ENCODE measurements around the gene AKT2. TPM values are rescaled to one million over a fixed set of nuclear protein-coding genes. Genes with fewer than 3 reads are reported as not detected.

Gene AKT2
- total and polyA plus RNA-seq, 12 donors: 49.2 to 195 (median 113) TPM

- TF ChIP-seq POLR2A (IDR thresholded peaks at IDR 0.05): no peak
- TF ChIP-seq, protein P1, sequence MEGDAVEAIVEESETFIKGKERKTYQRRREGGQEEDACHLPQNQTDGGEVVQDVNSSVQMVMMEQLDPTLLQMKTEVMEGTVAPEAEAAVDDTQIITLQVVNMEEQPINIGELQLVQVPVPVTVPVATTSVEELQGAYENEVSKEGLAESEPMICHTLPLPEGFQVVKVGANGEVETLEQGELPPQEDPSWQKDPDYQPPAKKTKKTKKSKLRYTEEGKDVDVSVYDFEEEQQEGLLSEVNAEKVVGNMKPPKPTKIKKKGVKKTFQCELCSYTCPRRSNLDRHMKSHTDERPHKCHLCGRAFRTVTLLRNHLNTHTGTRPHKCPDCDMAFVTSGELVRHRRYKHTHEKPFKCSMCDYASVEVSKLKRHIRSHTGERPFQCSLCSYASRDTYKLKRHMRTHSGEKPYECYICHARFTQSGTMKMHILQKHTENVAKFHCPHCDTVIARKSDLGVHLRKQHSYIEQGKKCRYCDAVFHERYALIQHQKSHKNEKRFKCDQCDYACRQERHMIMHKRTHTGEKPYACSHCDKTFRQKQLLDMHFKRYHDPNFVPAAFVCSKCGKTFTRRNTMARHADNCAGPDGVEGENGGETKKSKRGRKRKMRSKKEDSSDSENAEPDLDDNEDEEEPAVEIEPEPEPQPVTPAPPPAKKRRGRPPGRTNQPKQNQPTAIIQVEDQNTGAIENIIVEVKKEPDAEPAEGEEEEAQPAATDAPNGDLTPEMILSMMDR (IDR thresholded peaks at IDR 0.05): peak in 1 of 6 experiments; percentile 9
- DNase-seq: peak in 3 of 7 donors; percentile 15 to 30 (median 25)
- no peaks in the 10 kb centered on the region for H3K9me3 ChIP-seq (replicated peaks in 1 of 3)
- peak overlapping the region in 1 of 4 donors; percentile 38 for H3K4me3 ChIP-seq
- intact Hi-C loops (cut with DNase I): no loop called here
- peaks cover 9 to 24% of the 10 kb centered on the region in 2 donors for H3K4me1 ChIP-seq (replicated peaks in 1 of 2)
- H3K27me3 ChIP-seq: peaks cover 4% of the 10 kb centered on the region
- H3K27ac ChIP-seq: no peak overlapping the region
- 26 to 32% (median 30%) methylated on average over 21 of the region's 21 CpGs for WGBS, 4 donors
- no peaks in the 10 kb centered on the region for H3K36me3 ChIP-seq (replicated peaks in 1 of 2)
These were observed 59.5 kb downstream of the AKT2 start for GRCh38 chr19:40225440-40226305.

- no peak for DNase-seq
- intact Hi-C loops (cut with DNase I): loop anchor here in 1 of 2 donors (5.0 kb wide), 1 partner anchor 87 kb away; no protein-coding TSS in a partner anchor
- Histone ChIP-seq H3K27me3 (peaks cover 4% of the 10 kb centered on the region), H3K4me3 (no peak overlapping the region), H3K4me1 (replicated peaks in 1 of 2) (peaks cover 9 to 21% of the 10 kb centered on the region in 2 donors), H3K9me3 (replicated peaks in 1 of 3) (no peaks in the 10 kb centered on the region), H3K27ac (no peak overlapping the region), H3K36me3 (replicated peaks in 1 of 2) (no peaks in the 10 kb centered on the region)
- TF ChIP-seq, protein P1 (IDR thresholded peaks at IDR 0.05): no peak
- no peak for TF ChIP-seq POLR2A (IDR thresholded peaks at IDR 0.05)
- WGBS, 4 donors: 78 to 85% (median 81%) methylated on average over 21 to 32 of the region's 32 CpGs
These were observed 60.6 kb downstream of the AKT2 start for GRCh38 chr19:40224342-40225150.

- no peaks in the 10 kb centered on the region for H3K9me3 ChIP-seq (replicated peaks in 1 of 3)
- peaks cover 9 to 14% of the 10 kb centered on the region in 2 donors for H3K4me1 ChIP-seq (replicated peaks in 1 of 2)
- H3K4me3 ChIP-seq: no peak overlapping the region
- H3K27ac ChIP-seq: no peak overlapping the region
- TF ChIP-seq POLR2A (IDR thresholded peaks at IDR 0.05): no peak
- TF ChIP-seq, protein P1 (IDR thresholded peaks at IDR 0.05): no peak
- intact Hi-C loops (cut with DNase I): loop anchor here in 1 of 2 donors (5.0 kb wide), 1 partner anchor 86 kb away; no protein-coding TSS in a partner anchor
- WGBS, 4 donors: 21 to 36% (median 26%) methylated on average over 22 to 48 of the region's 48 CpGs
- no peaks in the 10 kb centered on the region for H3K36me3 ChIP-seq (replicated peaks in 1 of 2)
- DNase-seq: no peak
- H3K27me3 ChIP-seq: peaks cover 8% of the 10 kb centered on the region
These were observed 61.9 kb downstream of the AKT2 start for GRCh38 chr19:40223135-40223822.

Data from adrenal gland (tissue), 12 donors.